IMR-90 (cell line): ENCODE results near the gene STX7. TPM values are rescaled to one million over a fixed set of nuclear protein-coding genes. Genes with fewer than 3 reads are reported as not detected.

ENCODE experiments used
- ATAC-seq: fragments of 200-7000 bp; cut with Tn5 transposase; 2 replicates; pipeline ENCODE4 v1.9.1; 2020; ENCODE audit warnings: low read depth, mild to moderate bottlenecking, moderate library complexity
- BruUV-seq: library from RNA; stranded (reverse); fragments of 400-500 nt; replicated peaks from 2 replicates; lab custom pipeline; 2021; lab: Mats Ljungman, UMichigan
- CTCF ChIA-PET: fragments of 300-600 bp; formaldehyde crosslinking; extraction: SDS; loops from one replicate; lab custom pipeline; 2021; ENCODE audit warnings: antibody characterized with exemption; lab: Yijun Ruan, JAX
- POLR2A ChIA-PET: fragments of 300-600 bp; sonication (Branson Sonifier 250); formaldehyde crosslinking; loops from one replicate; lab custom pipeline; 2022; ENCODE audit warnings: antibody characterized with exemption; ENCODE audit not compliant: unreplicated experiment; lab: Charles Lee
- DNase-seq: peaks from one replicate; pipeline ENCODE4 v3.0.0; 2013
- H2AFZ ChIP-seq: replicated peaks from 2 replicates; pipeline ENCODE3; 2013; ENCODE audit warnings: low read length, mild to moderate bottlenecking; ENCODE audit not compliant: poor library complexity
- H2AK5ac ChIP-seq: 2 replicates; pipeline ENCODE4 v1.6.1; 2013; ENCODE audit warnings: low read depth, low read length, inconsistent platforms
- H2AK9ac ChIP-seq: replicated peaks from 2 replicates; pipeline ENCODE3; 2013; ENCODE audit warnings: mild to moderate bottlenecking, low read depth, low read length, moderate library complexity; ENCODE audit not compliant: poor library complexity
- H2BK120ac ChIP-seq: 2 replicates; pipeline ENCODE4 v1.6.1; 2013; ENCODE audit warnings: low read depth, low read length, inconsistent platforms
- H2BK15ac ChIP-seq: 3 replicates; pipeline ENCODE4 v1.6.1; 2013; ENCODE audit warnings: low read depth, low read length, inconsistent platforms
- H2BK20ac ChIP-seq: 2 replicates; pipeline ENCODE4 v1.6.1; 2013; ENCODE audit warnings: low read depth, mild to moderate bottlenecking, inconsistent platforms, low read length, moderate library complexity
- H2BK5ac ChIP-seq: 2 replicates; pipeline ENCODE4 v1.6.1; 2013; ENCODE audit warnings: mild to moderate bottlenecking, low read depth, low read length, inconsistent platforms; ENCODE audit not compliant: poor library complexity, severe bottlenecking
- H3K14ac ChIP-seq: replicated peaks from 2 replicates; pipeline ENCODE4 v1.6.1; 2013; ENCODE audit warnings: low read depth, low read length, inconsistent platforms
- H3K18ac ChIP-seq: 2 replicates; pipeline ENCODE4 v1.6.1; 2013; ENCODE audit warnings: low read depth, low read length, control low read depth
- H3K23ac ChIP-seq: 2 replicates; pipeline ENCODE4 v1.6.1; 2013; ENCODE audit warnings: low read depth, low read length, inconsistent platforms
- H3K27ac ChIP-seq: 2 replicates; pipeline ENCODE4 v1.5.1; 2013; ENCODE audit warnings: mild to moderate bottlenecking, control low read depth, low read length; ENCODE audit not compliant: insufficient read depth
- H3K27me3 ChIP-seq: 2 replicates; pipeline ENCODE4 v1.6.1; 2013; ENCODE audit warnings: low read length; ENCODE audit not compliant: control insufficient read depth, insufficient read depth
- H3K36me3 ChIP-seq: 2 replicates; pipeline ENCODE4 v1.6.1; 2013; ENCODE audit warnings: low read length, mixed read lengths; ENCODE audit not compliant: control insufficient read depth, insufficient read depth
- H3K4ac ChIP-seq: 2 replicates; pipeline ENCODE4 v1.6.1; 2013; ENCODE audit warnings: low read depth, low read length, inconsistent platforms
- H3K4me1 ChIP-seq: 2 replicates; pipeline ENCODE4 v1.6.1; 2013; ENCODE audit warnings: low read length, mixed read lengths; ENCODE audit not compliant: control insufficient read depth, insufficient read depth
- H3K4me2 ChIP-seq: 2 replicates; pipeline ENCODE4 v1.6.1; 2013; ENCODE audit warnings: low read depth, mild to moderate bottlenecking, control low read depth, low read length, moderate library complexity
- H3K4me3 ChIP-seq: 2 replicates; pipeline ENCODE4 v1.5.1; 2013; ENCODE audit warnings: low read depth, mild to moderate bottlenecking, control low read depth, low read length, moderate library complexity; ENCODE audit not compliant: insufficient read depth
- H3K56ac ChIP-seq: 2 replicates; pipeline ENCODE4 v1.6.1; 2013; ENCODE audit warnings: low read length, inconsistent platforms; ENCODE audit not compliant: insufficient read depth; ENCODE audit errors: extremely low read depth
- H3K79me1 ChIP-seq, 2 experiments: 2 replicates each; pipeline ENCODE4 v1.6.1; 2013; ENCODE audit warnings: low read length in 2 of 2, inconsistent platforms in 1 of 2, low read depth in 1 of 2
- H3K9ac ChIP-seq: 2 replicates; pipeline ENCODE4 v1.6.1; 2013; ENCODE audit warnings: low read depth, low read length, control low read depth
- H3K9me1 ChIP-seq: 2 replicates; pipeline ENCODE4 v1.6.1; 2013; ENCODE audit warnings: low read length, inconsistent platforms; ENCODE audit not compliant: insufficient read depth
- H3K9me3 ChIP-seq: 2 replicates; pipeline ENCODE4 v1.6.1; 2013; ENCODE audit warnings: low read length; ENCODE audit not compliant: control insufficient read depth, insufficient read depth
- H4K20me1 ChIP-seq: 2 replicates; pipeline ENCODE4 v1.6.1; 2013; ENCODE audit warnings: low read length, inconsistent platforms; ENCODE audit not compliant: insufficient read depth
- H4K5ac ChIP-seq: 2 replicates; pipeline ENCODE4 v1.6.1; 2013; ENCODE audit warnings: mild to moderate bottlenecking, low read depth, low read length, control low read depth
- H4K8ac ChIP-seq, 2 experiments: 2 replicates each; pipeline ENCODE4 v1.6.1; 2013; ENCODE audit warnings: low read depth in 2 of 2, low read length in 2 of 2, control low read depth in 1 of 2, inconsistent platforms in 1 of 2
- H4K91ac ChIP-seq: 2 replicates; pipeline ENCODE4 v1.6.1; 2013; ENCODE audit warnings: low read depth, low read length, inconsistent platforms; ENCODE audit not compliant: insufficient read depth
- MAFK ChIP-seq: IDR thresholded peaks from 2 replicates; pipeline ENCODE4 v1.6.1; 2012; ENCODE audit warnings: low read depth, low read length, improper control_type of control experiment
- USF2 ChIP-seq: fragments of 150-350 bp; IDR thresholded peaks from 2 replicates; pipeline ENCODE4 v1.6.1; 2017; ENCODE audit warnings: mild to moderate bottlenecking, antibody characterized with exemption, low read length, low read depth
- WGBS, 2 experiments: methylation state at CpG; one replicate each; pipeline versions ENCODE4 v1.1.5 to v1.1.7; 2013; ENCODE audit warnings: missing lambda C conversion rate in 2 of 2; ENCODE audit not compliant: insufficient read length in 1 of 2; ENCODE audit errors: extremely low coverage in 2 of 2; 5-methylcytosine and 5-hydroxymethylcytosine counted together
- dilution Hi-C: fragments of 300-500 bp; cut with HindIII; formaldehyde crosslinking; loops from one replicate; pipeline ENCODE4 v1.14.3; 2018; ENCODE audit warnings: low sequenced_read_pairs; ENCODE audit not compliant: unreplicated experiment
- in situ Hi-C: fragments of 300-500 bp; cut with MboI; formaldehyde crosslinking; loops from 3 replicates; pipeline ENCODE4 v1.14.3; 2019; ENCODE audit warnings: low sequenced_read_pairs, inconsistent platforms, mixed read lengths
- intact Hi-C: fragments of 100-400 bp; cut with micrococcal nuclease; formaldehyde crosslinking; loops from 2 replicates; pipeline ENCODE4 v1.10.0; 2022
- polyA plus RNA-seq, 3 experiments: library from polyadenylated mRNA; depleted of rRNA; stranded (reverse); fragments of >200 nt; gene quantifications; 2 replicates each; pipeline ENCODE4 v1.2.3, GENCODE V29; 2012; ENCODE audit warnings: low replicate concordance in 1 of 3
- total RNA-seq: library from RNA; depleted of rRNA; stranded (reverse); fragments of >200 nt; gene quantifications from 2 replicates; pipeline ENCODE4 v1.2.3, GENCODE V29; 2012

STX7 gene
- total and polyA plus RNA-seq, 2 of the 4 experiments (the other 2 are of a cell fraction) = 16.5 to 35.1 TPM

- H3K18ac ChIP-seq = no peak overlapping the region
- H3K9ac ChIP-seq = no peak overlapping the region
- intact Hi-C loops = no loop called here
- in situ Hi-C loops = no loop called here
- no TSS peak for BruUV-seq
- H2BK20ac ChIP-seq = no peak overlapping the region
- H3K56ac ChIP-seq = no peak overlapping the region
- DNase-seq = peak; percentile 65
- H3K4me3 ChIP-seq = no peak overlapping the region
- dilution Hi-C loops = no loop called here
- no peak overlapping the region for H3K23ac ChIP-seq
- no peaks in the 10 kb centered on the region for H3K36me3 ChIP-seq
- no peaks in the 10 kb centered on the region for H3K79me1 ChIP-seq
- H3K4ac ChIP-seq = no peak overlapping the region
- no peak overlapping the region for H3K14ac ChIP-seq
- no peak overlapping the region for H2AK5ac ChIP-seq
- no peak overlapping the region for H2AFZ ChIP-seq
- 67% methylated on average over 1 of the region's 5 CpGs; no CpG with 5 or more reads in 1 of the 2 experiments for WGBS, 2 experiments
- H3K27ac ChIP-seq = no peak overlapping the region
- no peak overlapping the region for H4K8ac ChIP-seq
- H4K5ac ChIP-seq = no peak overlapping the region
- ChIA-PET POLR2A (no interaction called here), CTCF (interaction anchor here (0.7 kb wide), 1 partner anchor 10 kb away, joined by 3 read pairs; no protein-coding TSS in a partner anchor)
- no peak overlapping the region for H2BK15ac ChIP-seq
- no peaks in the 10 kb centered on the region for H3K27me3 ChIP-seq
- peaks cover 4% of the 10 kb centered on the region for H3K9me3 ChIP-seq
- no peaks in the 10 kb centered on the region for H3K9me1 ChIP-seq
- H2AK9ac ChIP-seq = no peak overlapping the region
- peak; percentile 69; the same call in 1 of the 2 replicates for ATAC-seq
- H3K4me1 ChIP-seq = no peaks in the 10 kb centered on the region
- peak; percentile 92 for TF ChIP-seq MAFK
- no peak for TF ChIP-seq USF2
- H2BK5ac ChIP-seq = no peak overlapping the region
- H3K4me2 ChIP-seq = no peak overlapping the region
- no peak overlapping the region for H2BK120ac ChIP-seq
- no peak overlapping the region for H4K91ac ChIP-seq
- H4K20me1 ChIP-seq = no peaks in the 10 kb centered on the region
These were observed 100.0 kb downstream of the STX7 start for GRCh38 chr6:132412656-132413498.
